Endodermal cell (in vitro differentiated cells): ENCODE measurements around the gene RBM48. TPM values are rescaled to one million over a fixed set of nuclear protein-coding genes. Genes with fewer than 3 reads are reported as not detected.

ENCODE experiments used
- DNase-seq: peaks from one replicate; pipeline ENCODE4 v3.0.0-alpha.2; 2017
- H3K27ac ChIP-seq: 2 replicates; pipeline ENCODE4 v1.5.1; 2013; ENCODE audit warnings: mild to moderate bottlenecking, low read depth, low read length, moderate library complexity
- H3K27me3 ChIP-seq: 2 replicates; pipeline ENCODE4 v1.6.1; 2013; ENCODE audit warnings: mild to moderate bottlenecking, low read length, moderate library complexity; ENCODE audit not compliant: insufficient read depth, control insufficient read depth, poor library complexity, severe bottlenecking
- H3K36me3 ChIP-seq: 2 replicates; pipeline ENCODE4 v1.7.0; 2013; ENCODE audit warnings: mild to moderate bottlenecking, low read length, moderate library complexity; ENCODE audit not compliant: control insufficient read depth, insufficient read depth
- H3K4me1 ChIP-seq: one replicate; pipeline ENCODE4 v1.7.0; 2013; ENCODE audit warnings: low read length; ENCODE audit not compliant: control insufficient read depth, insufficient read depth
- H3K4me3 ChIP-seq: 2 replicates; pipeline ENCODE4 v1.5.1; 2013; ENCODE audit warnings: mild to moderate bottlenecking, low read length, moderate library complexity
- H3K9ac ChIP-seq: 2 replicates; pipeline ENCODE4 v1.6.1; 2013; ENCODE audit warnings: mild to moderate bottlenecking, low read length, moderate library complexity; ENCODE audit not compliant: poor library complexity, severe bottlenecking; ENCODE audit errors: extremely low read depth
- H3K9me3 ChIP-seq: 2 replicates; pipeline ENCODE4 v1.6.1; 2013; ENCODE audit warnings: mild to moderate bottlenecking, low read length, moderate library complexity; ENCODE audit not compliant: control insufficient read depth
- H3K27ac Mint-ChIP-seq: 2 replicates; pipeline ENCODE4 v1.8.0; 2020; ENCODE audit warnings: mixed read lengths
- H3K27me3 Mint-ChIP-seq: 2 replicates; pipeline ENCODE4 v1.8.0; 2021; ENCODE audit warnings: mild to moderate bottlenecking, mixed read lengths; ENCODE audit not compliant: insufficient read depth
- H3K36me3 Mint-ChIP-seq: 2 replicates; pipeline ENCODE4 v1.8.0; 2020; ENCODE audit warnings: low read depth, mixed read lengths
- H3K4me1 Mint-ChIP-seq: 2 replicates; pipeline ENCODE4 v1.8.0; 2020; ENCODE audit warnings: mixed read lengths
- H3K4me3 Mint-ChIP-seq: 2 replicates; pipeline ENCODE4 v1.8.0; 2020; ENCODE audit warnings: mild to moderate bottlenecking, moderate library complexity, mixed read lengths
- H3K9me3 Mint-ChIP-seq: 2 replicates; pipeline ENCODE4 v1.8.0; 2020; ENCODE audit warnings: mild to moderate bottlenecking, mixed read lengths
- CTCF ChIP-seq: fragments of 200-600 bp; sonication (generic); conservative IDR thresholded peaks from 2 replicates; pipeline ENCODE4 v1.5.0; 2021; ENCODE audit warnings: antibody characterized with exemption, mild to moderate bottlenecking
- WGBS, 2 experiments: methylation state at CpG; one replicate each; pipeline versions ENCODE4 v1.1.5 to v1.1.7; 2013; ENCODE audit warnings: missing lambda C conversion rate in 2 of 2, mixed read lengths in 1 of 2; ENCODE audit not compliant: insufficient coverage in 1 of 2, insufficient read length in 1 of 2; 5-methylcytosine and 5-hydroxymethylcytosine counted together
- total RNA-seq, 2 donors: library from RNA; stranded (reverse); fragmentation: NEBNext Ultra II Directional in 1 of 2; extraction: Animal tissue kit (Norgen Biotek cat#: 25700) in 1 of 2; gene quantifications; 2 replicates in 1 of 2; 3 replicates in 1 of 2; pipeline ENCODE4 v1.2.1, GENCODE V29; 2021

The RBM48 gene
- total RNA-seq, 2 donors from 2014 or later, result 11.4 to 11.9 TPM

GRCh38 chr7:92508946-92509345 is 19.6 kb upstream of the RBM48 start:
- Histone ChIP-seq H3K9ac (no peak overlapping the region), H3K27ac (no peak overlapping the region), H3K36me3 (peaks cover 52% of the 10 kb centered on the region), H3K4me3 (no peak overlapping the region), H3K27me3 (no peaks in the 10 kb centered on the region), H3K9me3 (no peaks in the 10 kb centered on the region), H3K4me1 (no peaks in the 10 kb centered on the region)
- Mint-ChIP-seq H3K27me3 (no peaks in the 10 kb centered on the region), H3K4me3 (no peak overlapping the region), H3K27ac (no peak overlapping the region), H3K36me3 (peaks cover 30% of the 10 kb centered on the region), H3K9me3 (no peaks in the 10 kb centered on the region), H3K4me1 (no peaks in the 10 kb centered on the region)
- TF ChIP-seq CTCF, result no peak
- DNase-seq, result no peak
- 95% methylated on average over 3 of the region's 5 CpGs; no CpG with 5 or more reads in 1 of the 2 experiments for WGBS, 2 experiments

GRCh38 chr7:92513167-92513902 is 15.3 kb upstream of the RBM48 start:
- H3K4me1 ChIP-seq, result no peaks in the 10 kb centered on the region
- Mint-ChIP-seq H3K9me3 (no peaks in the 10 kb centered on the region), H3K4me3 (no peak overlapping the region), H3K27me3 (no peaks in the 10 kb centered on the region), H3K36me3 (peaks cover 43% of the 10 kb centered on the region), H3K4me1 (no peaks in the 10 kb centered on the region), H3K27ac (no peak overlapping the region)
- no peak for TF ChIP-seq CTCF
- H3K9ac ChIP-seq, result no peak overlapping the region
- H3K27ac ChIP-seq, result no peak overlapping the region
- DNase-seq, result no peak
- no peaks in the 10 kb centered on the region for H3K9me3 ChIP-seq
- no peak overlapping the region for H3K4me3 ChIP-seq
- peaks cover 46% of the 10 kb centered on the region for H3K36me3 ChIP-seq
- H3K27me3 ChIP-seq, result no peaks in the 10 kb centered on the region
- whole genome bisulfite sequencing, 2 experiments, result 78% methylated on average over 1 of the region's 3 CpGs; no CpG with 5 or more reads in 1 of the 2 experiments

- WGBS, 2 experiments, result 88 to 93% methylated on average over 1 to 3 of the region's 3 CpGs
- Histone ChIP-seq H3K9me3 (no peaks in the 10 kb centered on the region), H3K9ac (no peak overlapping the region), H3K36me3 (peaks cover 47% of the 10 kb centered on the region), H3K4me1 (no peaks in the 10 kb centered on the region), H3K27me3 (no peaks in the 10 kb centered on the region), H3K27ac (no peak overlapping the region), H3K4me3 (no peak overlapping the region)
- DNase-seq, result no peak
- H3K27ac Mint-ChIP-seq, result no peak overlapping the region
- no peaks in the 10 kb centered on the region for H3K4me1 Mint-ChIP-seq
- H3K36me3 Mint-ChIP-seq, result peaks cover 43% of the 10 kb centered on the region
- H3K9me3 Mint-ChIP-seq, result no peaks in the 10 kb centered on the region
- TF ChIP-seq CTCF, result no peak
- no peaks in the 10 kb centered on the region for H3K27me3 Mint-ChIP-seq
- no peak overlapping the region for H3K4me3 Mint-ChIP-seq
Measured at GRCh38 chr7:92517631-92518030, 11.0 kb upstream of the RBM48 start.
